Skin of body (tissue), 2 donors: ENCODE measurements around the gene EVC2. TPM values are rescaled to one million over a fixed set of nuclear protein-coding genes. Genes with fewer than 3 reads are reported as not detected.
"Not testable (repeated sequence)": the region's sequence is repeated elsewhere in the genome, so short reads cannot be mapped to it uniquely, and the experiment has no call there.

Experiments
- DNase-seq: peaks from one replicate; lab custom pipeline; 2025; lab: John Stamatoyannopoulos, UW
- total RNA-seq: library from RNA; depleted of rRNA; stranded (reverse); fragments of >200 nt; gene quantifications from one replicate; pipeline ENCODE4 v1.2.3, GENCODE V29; 2014

EVC2 gene
- total RNA-seq, 1 donor from 2014 or later = 7.2 TPM

DNA sequence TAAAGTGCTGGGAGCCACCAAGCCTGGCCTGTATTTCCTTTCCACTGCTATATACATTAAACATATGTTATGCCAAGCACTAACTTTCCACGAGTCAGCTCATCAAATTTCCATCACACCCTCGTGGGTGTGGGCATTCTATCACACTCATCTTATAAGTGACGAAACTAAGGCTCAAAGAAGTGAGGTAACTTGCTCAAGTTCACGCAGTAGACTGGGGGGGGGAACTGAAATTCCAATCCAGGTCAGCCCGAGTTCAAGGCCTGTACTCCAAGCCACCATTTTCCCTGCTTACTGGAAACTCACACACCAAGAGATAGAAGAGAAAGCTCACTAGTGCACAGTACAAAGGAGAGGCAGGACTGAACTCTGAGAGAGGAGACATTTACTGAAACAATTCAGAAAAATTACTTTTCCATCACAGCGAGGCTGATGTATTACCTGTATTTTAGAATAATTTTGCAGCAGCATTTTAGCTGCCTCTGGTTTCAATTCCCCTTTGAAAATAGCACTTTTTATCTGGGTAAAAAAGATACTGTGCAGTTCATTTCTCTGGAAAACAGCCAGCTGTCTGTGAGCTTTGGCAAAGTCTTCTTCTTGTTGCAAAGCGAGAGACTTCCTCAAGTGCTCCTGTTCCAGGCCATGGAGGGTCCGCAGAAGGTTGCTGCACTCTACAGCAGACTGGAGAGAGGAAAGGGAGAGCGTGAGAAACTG lies 76.8 kb downstream of the EVC2 start:
- DNase-seq = no peak

DNA sequence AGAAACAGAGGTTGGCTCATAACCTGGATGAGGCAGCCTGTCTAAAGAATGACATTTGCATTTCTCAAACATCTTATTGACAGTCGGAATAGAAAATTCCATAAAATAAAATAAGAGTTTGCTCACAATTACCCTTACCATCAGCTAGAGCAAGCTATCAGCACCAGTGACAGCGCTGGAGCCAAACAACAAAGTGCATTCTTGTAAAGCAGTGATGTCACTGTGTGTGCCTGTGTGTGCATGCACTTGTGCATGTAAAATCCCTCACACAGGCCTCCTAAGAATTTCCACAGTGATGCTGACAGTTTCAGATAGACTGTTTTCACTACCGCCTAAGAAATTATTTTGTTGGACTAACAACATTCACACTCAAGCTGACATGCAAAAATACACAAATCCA lies 77.6 kb downstream of the EVC2 start:
- no peak for DNase-seq

DNA sequence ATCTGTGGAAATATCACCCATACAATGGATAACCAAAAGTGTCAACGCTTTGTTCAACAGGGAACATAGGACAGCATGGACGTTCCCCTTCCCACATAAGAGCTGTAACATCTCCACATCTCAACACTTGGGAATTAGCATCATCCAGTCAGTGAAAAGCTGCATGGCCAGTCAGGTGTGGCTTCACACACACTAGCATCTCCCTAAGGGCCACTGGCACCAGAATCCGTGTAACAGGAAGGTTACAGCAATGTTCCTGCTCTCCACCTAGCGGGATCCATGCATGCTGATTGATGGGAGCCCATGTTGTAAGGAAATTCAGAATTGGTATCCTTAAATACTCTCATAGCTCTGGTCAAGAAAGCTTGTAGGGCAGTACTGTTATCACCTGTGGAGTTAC lies 78.8 kb downstream of the EVC2 start:
- no peak for DNase-seq

DNA sequence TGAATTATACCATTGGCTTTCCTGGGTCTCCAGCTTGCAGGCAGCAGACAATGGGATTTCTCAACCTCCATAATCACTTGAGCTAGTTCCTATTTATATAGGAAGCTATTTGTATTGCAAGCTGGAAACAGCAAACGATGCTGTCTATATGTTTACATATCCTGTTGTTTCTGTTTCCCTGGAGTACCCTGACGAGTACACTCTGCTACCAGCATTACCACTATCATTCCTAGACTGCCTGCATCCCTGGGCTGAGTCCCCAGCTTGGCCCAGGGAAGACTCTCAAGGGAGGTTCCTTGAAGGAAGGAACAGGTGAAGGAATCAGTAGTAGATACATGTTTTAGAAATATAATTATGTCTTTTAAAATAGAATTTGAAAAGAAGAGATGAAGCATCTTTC lies 81.4 kb downstream of the EVC2 start:
- DNase-seq = no peak

DNA sequence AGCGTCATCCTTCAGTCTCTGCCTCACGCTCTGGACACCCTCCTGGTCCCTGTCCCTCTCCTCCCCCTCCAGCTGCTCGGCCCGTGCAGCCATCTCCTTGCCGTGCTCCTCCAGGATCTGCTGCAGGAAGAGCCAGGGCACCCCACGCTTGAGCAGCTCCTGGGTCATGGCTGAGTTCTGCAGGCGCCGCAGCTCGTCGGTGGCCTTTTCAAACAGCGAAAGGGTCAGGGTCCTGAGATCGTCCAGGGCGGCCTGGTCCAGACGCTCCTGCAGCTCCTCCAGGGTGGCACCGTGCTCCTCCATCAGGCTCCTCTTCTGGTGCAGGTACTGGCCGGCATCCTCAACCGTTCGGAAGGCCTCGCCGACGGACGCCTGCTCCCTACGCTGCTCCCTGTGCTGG lies 85.8 kb downstream of the EVC2 start:
- DNase-seq = no peak

DNA sequence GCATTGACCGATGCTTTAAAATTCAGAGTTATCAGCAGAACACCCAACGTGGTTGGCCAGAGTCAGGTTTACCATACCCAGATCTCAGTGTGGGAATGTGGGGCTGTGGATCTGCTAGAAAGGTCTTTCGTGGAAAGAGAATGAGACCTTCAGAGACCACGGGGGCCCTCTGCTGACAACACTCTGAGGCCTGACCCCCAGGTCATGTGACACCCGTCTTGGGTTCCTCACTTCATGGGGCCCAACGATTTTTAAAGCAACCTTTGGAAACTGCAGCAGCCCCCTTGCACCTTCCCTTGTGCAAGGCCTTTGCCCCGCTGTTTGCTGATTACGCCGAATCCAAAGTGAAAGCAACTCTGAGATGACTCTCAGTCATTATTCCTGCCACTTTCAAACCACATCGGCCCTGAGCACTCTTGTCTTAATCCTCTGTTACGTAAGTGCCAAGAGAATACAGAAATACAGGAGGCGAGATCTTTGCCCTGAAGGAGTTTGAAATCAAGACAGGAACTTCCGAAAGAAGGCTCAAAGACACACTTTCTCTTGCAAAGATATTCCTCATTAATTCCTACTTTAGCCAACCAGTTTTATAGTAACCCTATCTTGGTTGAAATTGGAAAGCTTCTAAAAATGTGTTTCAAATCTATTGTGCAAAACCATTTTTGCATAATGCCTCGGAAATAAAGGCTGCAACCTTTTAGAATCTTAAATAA lies 88.3 kb downstream of the EVC2 start:
- no peak for DNase-seq

DNA sequence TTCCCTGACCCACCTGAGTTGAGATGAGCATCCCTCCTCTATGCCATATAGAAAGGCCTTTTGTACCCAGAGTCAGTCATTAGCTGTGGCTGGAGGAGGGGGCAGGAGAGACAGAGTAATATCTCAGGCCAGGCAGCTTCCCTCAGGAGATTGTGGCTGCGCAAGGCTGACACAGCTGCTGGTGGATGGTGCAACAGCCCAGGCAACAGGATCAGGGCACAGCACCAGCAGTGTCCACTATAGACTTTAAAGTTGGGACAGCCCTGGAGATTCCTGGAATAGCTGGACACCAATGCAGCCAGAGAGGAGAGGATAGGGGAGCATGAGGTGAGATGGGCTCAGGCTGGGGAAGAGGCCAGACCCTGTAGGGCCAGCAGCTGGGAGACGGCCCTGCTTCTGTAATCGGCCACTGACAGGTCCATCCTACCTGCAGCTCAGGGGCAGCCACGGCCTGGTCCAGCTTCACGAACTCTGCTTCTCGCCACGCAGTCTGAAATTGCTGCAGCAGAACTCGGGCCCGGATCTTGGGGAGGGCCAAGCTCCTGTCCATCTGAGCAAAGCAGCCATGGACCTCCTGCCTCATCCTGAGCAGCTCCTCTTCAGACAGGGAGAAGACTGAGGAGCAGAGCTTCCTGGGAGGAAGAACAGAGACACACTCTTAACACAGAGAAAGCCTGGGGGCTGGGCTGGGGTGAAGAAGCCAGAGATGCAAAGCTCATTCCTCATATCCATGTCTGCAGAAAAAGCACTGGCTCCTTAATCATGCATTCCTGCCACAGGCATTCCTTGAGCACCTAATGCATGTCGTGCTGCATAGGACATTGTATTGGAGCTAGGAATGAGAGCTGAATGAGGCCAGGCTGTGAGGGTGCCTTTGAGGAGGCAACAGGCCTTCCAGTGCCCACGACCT lies 90.1 kb downstream of the EVC2 start:
- DNase-seq = no peak

DNA sequence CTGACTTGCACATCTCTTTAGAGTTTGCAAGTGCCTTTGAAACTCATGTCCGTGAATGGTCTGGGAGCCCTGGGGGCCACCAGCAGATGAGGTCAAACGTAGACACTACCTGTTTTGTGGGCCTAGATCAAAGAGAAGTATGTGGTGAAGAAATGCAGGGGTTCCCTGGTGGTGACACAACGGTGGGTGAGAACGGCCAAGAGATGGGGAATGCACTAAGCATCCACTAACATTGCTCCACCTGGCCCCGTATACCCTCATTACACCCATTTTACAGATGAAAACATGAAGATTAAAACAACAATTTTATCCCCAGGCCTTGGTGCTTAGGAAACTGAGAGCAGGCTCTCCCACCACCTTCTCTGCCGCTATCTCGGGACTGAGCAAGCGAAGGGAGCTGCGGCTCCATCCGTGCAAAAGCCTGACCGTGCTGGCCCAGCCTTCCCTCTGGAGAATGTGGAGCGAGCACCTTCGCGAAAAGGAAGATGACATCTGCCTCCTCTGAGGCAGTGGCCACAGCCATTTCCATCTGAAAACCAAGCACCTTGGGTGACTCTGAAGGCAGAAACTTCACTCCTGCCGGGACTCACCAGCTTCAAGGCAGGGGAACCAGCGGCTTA lies 91.9 kb downstream of the EVC2 start:
- no peak for DNase-seq

DNA sequence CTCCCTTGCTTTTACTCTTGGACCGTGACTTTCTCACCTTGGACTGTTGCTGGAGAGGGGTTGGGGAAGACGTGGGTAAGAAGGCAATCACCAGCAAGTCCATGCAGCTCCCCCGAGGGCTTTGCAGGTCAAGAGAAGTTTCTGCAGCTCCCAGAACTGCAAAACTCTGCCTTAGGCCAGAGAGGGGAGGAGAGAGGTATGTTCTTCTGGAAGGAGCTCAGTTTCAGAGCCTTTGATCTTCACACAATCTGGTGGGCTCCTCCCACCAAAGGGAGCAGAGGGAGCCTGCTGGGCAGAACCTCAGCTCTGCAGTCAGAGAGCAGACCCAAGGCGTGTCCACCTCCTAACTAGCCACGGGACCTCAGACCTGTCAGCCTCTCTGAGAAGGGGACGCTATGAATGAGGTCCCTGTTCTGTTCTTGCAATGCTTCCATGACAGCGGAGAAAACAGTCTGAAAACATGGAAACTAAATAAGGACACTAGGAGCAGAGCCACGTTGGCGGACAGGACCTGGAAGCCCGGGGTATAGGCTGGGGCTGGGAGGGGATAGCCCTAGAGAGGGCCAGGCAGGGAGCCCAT lies 92.8 kb downstream of the EVC2 start:
- DNase-seq = no peak

DNA sequence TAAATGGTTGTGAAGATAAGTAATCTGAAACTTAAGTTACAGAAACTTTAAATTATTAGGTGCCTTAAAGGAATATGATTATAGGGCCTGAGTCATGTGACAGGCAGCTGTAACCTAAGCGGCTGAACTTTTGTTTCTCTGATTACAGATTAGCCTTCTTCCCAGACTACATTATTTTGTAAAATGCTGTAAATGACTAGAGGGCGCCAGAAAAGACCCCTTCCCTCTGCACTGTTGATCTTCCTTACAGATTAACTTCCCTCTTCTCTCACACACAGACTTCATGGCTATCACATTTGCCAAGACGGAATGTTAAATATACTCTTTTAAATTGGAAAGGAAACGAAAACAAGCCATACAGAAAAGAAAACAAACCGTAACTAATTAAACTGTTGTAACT lies 96.6 kb downstream of the EVC2 start:
- no peak for DNase-seq

DNA sequence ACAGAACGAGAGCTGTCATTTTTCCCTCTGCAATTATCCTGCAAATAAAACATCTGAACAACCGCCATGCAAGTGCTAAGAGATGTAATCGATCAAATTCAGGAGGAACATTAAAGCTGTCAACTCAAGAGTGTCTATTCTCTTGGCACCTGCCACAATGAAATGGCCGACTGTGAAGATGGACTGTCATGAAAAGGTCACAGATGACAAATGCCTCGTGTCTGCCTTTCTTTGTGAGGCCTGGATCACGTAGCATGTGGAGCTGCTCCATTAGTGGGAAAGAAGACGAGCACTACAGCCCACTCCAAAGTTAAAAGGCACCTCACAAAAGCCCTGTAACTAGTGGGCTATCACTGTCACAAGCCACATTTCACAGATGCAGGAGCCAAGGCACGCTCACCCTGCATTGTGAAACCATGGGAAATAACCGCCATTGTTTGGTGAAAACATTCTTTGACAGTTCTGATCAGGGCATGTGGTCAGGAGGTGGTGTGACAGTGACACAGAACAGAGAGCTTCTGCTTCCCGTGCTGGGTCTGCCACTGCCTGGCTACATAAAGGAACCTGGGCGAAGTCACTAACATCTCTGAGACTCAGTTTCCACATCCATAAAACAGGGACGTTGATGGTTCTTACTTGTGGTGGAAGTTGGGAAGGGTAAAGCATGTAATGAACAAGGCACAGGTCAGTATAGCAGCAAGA lies 98.9 kb downstream of the EVC2 start:
- no peak for DNase-seq

DNA sequence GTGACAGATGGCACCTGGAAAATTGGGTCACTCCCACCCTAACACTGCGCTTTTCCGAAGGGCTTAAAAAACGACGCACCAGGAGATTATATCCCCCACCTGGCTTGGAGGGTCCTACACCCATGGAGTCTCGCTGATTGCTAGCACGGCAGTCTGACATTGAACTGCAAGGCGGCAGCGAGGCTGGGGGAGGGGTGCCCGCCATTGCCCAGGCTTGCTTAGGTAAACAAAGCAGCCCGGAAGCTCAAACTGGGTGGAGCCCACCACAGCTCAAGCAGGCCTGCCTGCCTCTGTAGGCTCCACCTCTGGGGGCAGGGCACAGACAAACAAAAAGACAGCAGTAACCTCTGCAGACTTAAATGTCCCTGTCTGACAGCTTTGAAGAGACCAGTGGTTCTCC lies 114.5 kb downstream of the EVC2 start:
- not testable (repeated sequence) for DNase-seq

DNA sequence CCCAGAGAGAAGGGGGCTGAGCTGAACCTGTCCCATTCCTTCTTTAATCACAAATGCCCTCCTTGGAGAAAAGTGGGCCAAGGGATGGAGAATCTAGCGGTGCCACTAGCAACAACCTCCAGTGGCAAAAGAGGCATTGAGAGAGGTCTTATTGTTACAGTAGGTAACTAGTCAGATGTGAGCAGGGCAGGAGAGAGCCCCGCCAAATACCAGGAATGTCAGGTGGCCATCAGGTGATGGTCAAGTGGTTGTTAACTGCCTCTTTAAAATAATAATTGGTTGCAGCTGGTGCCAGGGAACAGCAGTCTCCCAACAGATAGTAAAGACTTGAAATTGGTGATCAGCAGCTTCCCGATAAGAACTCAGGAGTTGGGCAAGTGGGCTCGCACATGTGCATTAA lies 116.1 kb downstream of the EVC2 start:
- DNase-seq = no peak

DNA sequence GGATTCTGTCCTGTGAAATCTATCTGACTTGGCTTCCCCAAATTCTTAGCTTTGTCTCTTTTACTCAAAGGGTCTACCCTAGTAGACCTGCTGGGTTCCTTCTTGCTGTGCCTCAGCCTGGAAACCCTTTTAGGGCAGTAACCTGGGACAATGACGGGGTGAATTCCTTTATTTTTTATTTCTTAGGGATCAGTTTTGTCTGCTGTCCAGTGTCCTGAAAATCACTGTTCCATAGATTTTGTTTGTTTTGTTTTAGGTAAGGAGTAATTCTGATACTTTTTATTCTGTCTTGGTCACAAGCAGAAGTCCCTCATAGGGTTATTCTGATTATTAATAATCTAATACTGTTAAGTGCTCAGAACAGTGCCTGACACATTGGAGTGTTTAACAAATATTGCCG lies 118.9 kb downstream of the EVC2 start:
- no peak for DNase-seq

DNA sequence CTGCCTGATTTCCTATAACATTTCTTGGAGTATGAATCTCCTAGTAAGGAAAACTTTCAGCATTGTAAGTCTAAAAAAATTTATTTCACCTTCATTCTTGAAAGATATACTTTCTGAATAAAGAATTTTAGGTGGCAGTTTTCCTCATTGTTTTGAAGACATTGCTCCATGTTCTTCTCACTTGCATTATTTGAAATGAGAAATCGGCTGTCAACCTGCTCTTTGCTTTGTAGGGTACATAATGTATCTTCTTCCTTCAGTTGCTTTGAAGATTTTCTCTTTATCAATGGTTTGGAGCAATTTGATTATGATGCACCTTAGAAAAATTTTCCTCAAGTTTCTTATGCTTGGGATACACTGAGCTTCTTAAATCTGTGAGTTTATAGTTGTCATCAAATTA lies 120.3 kb downstream of the EVC2 start:
- no peak for DNase-seq

DNA sequence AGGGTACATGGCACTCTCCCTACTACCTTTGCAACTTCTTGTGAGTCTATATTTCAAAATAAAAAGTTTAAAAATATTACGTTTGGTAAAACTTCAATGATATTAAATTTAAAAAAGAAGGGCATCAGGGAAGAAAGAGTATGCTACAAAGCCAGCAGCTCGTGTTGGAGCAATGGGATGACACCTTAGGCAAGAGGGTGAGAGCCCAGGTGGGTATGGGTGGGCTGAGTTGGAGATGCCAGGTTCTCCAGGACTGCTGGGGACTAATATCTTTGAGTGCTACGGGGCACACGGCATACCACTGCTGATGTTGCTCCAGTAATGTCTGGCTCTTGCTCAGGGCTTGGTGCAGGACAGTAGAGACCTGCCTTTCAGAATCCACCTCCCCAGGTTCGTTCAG lies 132.4 kb downstream of the EVC2 start:
- no peak for DNase-seq

DNA sequence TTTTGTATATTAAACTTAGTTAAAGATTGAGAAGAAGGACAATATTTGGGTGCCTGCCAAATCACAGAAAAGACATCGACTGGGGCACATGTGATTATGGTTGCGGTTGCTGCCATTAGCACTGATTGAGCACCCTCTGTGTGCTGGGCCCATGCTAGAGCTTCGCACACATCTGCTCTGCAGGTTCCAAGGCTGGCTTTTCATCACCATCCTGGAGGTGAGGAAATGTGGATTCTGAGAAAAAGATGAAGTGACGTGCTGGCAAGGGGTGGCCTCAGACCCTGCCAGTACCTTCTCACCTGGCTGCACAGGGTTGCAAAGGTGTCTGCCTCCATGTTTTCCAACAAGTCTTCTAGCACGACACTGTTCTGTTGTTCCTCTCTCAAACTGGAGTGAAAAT lies 134.0 kb downstream of the EVC2 start:
- no peak for DNase-seq

DNA sequence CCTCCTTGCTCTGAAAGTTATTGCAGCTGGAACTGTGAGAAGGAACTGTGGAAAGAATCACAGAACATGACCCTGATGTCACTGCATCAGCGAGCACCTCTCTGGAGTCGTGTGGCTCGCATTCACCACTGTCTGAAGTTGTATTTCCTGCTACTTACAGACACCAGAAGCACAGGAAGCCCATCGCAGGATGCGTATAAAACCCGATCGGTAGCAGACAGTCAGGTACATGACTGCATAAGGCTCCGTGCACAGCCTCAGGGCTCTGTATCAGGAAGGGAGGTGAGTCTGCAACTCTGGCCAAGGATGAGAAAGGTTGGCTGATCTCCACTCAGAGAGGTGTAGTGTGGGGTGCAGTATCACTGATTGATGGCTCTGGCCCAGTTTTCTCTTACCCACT lies 134.4 kb downstream of the EVC2 start:
- no peak for DNase-seq

DNA sequence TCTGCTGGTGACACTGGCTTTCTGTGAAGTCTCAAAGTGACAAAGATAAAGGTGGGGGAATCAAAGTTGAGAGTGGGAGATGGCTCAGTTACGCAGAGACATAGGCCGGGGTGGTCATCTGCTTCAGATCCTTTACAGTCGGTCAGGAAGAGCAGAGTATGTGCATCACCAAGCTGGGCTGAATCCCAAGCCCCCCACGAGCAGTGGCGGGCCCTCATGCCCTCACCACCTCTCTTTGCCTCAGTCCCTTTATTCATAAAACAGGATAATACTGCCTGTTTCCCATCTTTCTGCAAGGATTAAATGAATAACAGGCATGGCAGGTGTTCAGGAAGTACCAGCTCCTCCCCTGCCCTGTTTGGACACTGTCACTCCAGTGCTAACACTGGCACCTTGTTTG lies 135.6 kb downstream of the EVC2 start:
- no peak for DNase-seq

DNA sequence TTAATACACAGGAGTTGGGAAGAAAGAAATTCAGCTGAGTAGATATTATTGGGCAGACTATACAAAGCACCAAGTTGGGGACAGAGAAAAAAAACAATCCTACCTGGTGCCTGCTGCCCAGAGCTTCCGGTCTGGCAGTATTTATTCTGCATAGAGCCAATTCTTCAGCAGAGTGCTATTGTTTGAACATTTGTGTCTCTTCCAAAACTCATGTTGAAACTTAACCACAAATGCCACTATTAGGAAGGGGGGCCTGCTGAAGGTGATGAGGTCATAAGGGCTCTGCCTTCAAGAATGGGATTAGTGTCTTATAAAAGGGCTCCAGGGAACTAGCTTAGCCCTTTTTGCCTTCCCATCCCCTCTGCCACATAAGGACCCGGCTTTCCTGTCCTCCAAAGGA lies 136.2 kb downstream of the EVC2 start:
- DNase-seq = no peak

DNA sequence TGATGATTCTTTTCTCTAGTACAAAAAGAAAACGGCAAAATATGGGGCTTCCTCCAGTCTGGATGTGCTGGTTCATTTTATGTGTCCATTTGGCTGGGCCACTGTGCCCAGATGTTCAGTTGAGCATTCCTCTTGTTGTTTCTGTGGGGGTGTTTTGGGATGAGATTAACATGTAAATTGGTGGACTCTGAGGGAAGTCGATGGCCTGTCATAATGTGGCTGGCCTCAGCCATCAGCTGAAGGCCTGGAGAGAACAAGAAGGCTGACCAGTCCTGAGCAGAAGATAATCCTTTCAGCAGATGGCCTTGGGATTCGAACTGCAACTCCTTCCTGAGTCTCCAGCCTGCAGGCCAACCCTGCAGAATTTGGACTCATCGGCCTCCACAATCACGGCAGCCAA lies 136.7 kb downstream of the EVC2 start:
- DNase-seq = no peak
